SK-MEL-5 (cell line): ENCODE measurements around the gene PPP1R14C. TPM values are rescaled to one million over a fixed set of nuclear protein-coding genes. Genes with fewer than 3 reads are reported as not detected.
"Not testable (repeated sequence)": the region's sequence is repeated elsewhere in the genome, so short reads cannot be mapped to it uniquely, and the experiment has no call there.

Source experiments
- DNase-seq: peaks from one replicate; pipeline ENCODE4 v3.0.0-alpha.2; 2016; ENCODE audit warnings: low read depth, low spot score
- in situ Hi-C: cut with HindIII; loops from 2 replicates; pipeline ENCODE4 v1.10.0; 2016; ENCODE audit warnings: low sequenced_read_pairs, high pct_unique_total_duplicates, low pct_unique_long_range_greater_than_20kb
- total RNA-seq: library from RNA; depleted of rRNA; stranded (reverse); fragments of >200 nt; shearing (Covaris generic); gene quantifications from 2 replicates; pipeline ENCODE4 v1.2.3, GENCODE V29; 2014

The PPP1R14C gene
- total RNA-seq, 1 experiment from 2014 or later: 0.11 TPM

GRCh38 chr6:150129616-150130505 lies 13.0 kb upstream of the PPP1R14C start:
- DNase-seq: no peak
- in situ Hi-C loops: no loop called here

GRCh38 chr6:150133686-150134085 lies 9.2 kb upstream of the PPP1R14C start:
- no peak for DNase-seq
- in situ Hi-C loops: no loop called here

- in situ Hi-C loops: no loop called here
- no peak for DNase-seq
Measured at GRCh38 chr6:150134280-150134920, 8.4 kb upstream of the PPP1R14C start.

- in situ Hi-C loops, DNase-seq: not testable (repeated sequence)
Measured at GRCh38 chr6:150137711-150138110, 5.1 kb upstream of the PPP1R14C start.

GRCh38 chr6:150138638-150139037 lies 4.2 kb upstream of the PPP1R14C start:
- no peak for DNase-seq
- in situ Hi-C loops: no loop called here

GRCh38 chr6:150139533-150139932 lies 3.3 kb upstream of the PPP1R14C start:
- in situ Hi-C loops: no loop called here
- no peak for DNase-seq

- in situ Hi-C loops: no loop called here
- no peak for DNase-seq
Measured at GRCh38 chr6:150140236-150140969, 2.4 kb upstream of the PPP1R14C start.

- peak; percentile 23 for DNase-seq
- in situ Hi-C loops: no loop called here
Measured at GRCh38 chr6:150142097-150142669, 661 bp upstream of the PPP1R14C start.

GRCh38 chr6:150143516-150144293 lies 861 bp downstream of the PPP1R14C start:
- in situ Hi-C loops: no loop called here

GRCh38 chr6:150144294-150144868 lies 1.5 kb downstream of the PPP1R14C start:
- in situ Hi-C loops: no loop called here
- no peak for DNase-seq

More at GRCh38 chr6:150143516-150144293, 861 bp downstream of the PPP1R14C start:
- no peak for DNase-seq

- in situ Hi-C loops: no loop called here
- DNase-seq: no peak
Measured at GRCh38 chr6:150145427-150145826, 2.6 kb downstream of the PPP1R14C start.

- no peak for DNase-seq
- in situ Hi-C loops: no loop called here
Measured at GRCh38 chr6:150145830-150146229, 3.0 kb downstream of the PPP1R14C start.

- DNase-seq: no peak
- in situ Hi-C loops: no loop called here
Measured at GRCh38 chr6:150146436-150146835, 3.6 kb downstream of the PPP1R14C start.

GRCh38 chr6:150149146-150149545 lies 6.3 kb downstream of the PPP1R14C start:
- in situ Hi-C loops: no loop called here
- no peak for DNase-seq

- in situ Hi-C loops: no loop called here
- no peak for DNase-seq
Measured at GRCh38 chr6:150150458-150150820, 7.6 kb downstream of the PPP1R14C start.

GRCh38 chr6:150150821-150151646 lies 8.2 kb downstream of the PPP1R14C start:
- no peak for DNase-seq
- in situ Hi-C loops: no loop called here
